ENCODE measurements around the gene LAMC3. TPM values are rescaled to one million over a fixed set of nuclear protein-coding genes. Genes with fewer than 3 reads are reported as not detected.

Gene LAMC3
- total RNA-seq, 3 donors from 2014 or later, result 2.1 to 8.5 (median 7.8) TPM

GRCh38 chr9:130980526-130980925 is 28.4 kb upstream of the LAMC3 start:
- TF ChIP-seq, protein P1, sequence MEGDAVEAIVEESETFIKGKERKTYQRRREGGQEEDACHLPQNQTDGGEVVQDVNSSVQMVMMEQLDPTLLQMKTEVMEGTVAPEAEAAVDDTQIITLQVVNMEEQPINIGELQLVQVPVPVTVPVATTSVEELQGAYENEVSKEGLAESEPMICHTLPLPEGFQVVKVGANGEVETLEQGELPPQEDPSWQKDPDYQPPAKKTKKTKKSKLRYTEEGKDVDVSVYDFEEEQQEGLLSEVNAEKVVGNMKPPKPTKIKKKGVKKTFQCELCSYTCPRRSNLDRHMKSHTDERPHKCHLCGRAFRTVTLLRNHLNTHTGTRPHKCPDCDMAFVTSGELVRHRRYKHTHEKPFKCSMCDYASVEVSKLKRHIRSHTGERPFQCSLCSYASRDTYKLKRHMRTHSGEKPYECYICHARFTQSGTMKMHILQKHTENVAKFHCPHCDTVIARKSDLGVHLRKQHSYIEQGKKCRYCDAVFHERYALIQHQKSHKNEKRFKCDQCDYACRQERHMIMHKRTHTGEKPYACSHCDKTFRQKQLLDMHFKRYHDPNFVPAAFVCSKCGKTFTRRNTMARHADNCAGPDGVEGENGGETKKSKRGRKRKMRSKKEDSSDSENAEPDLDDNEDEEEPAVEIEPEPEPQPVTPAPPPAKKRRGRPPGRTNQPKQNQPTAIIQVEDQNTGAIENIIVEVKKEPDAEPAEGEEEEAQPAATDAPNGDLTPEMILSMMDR (IDR thresholded peaks at IDR 0.05), result no peak
- TF ChIP-seq POLR2AphosphoS5 (IDR thresholded peaks at IDR 0.05) (no peak), POLR2A (IDR thresholded peaks at IDR 0.05) (no peak)
- Histone ChIP-seq H3K27me3 (no peaks in the 10 kb centered on the region), H3K9me3 (no peaks in the 10 kb centered on the region), H3K36me3 (no peaks in the 10 kb centered on the region), H3K4me3 (no peak overlapping the region), H3K4me1 (no peaks in the 10 kb centered on the region), H3K27ac (no peak overlapping the region)
- intact Hi-C loops (cut with DNase I; ENCODE audit: low total_unique reads), result no loop called here
- no peak for DNase-seq (ENCODE audit: low spot score in 2 of 2)

- intact Hi-C loops (cut with DNase I; ENCODE audit: low total_unique reads), result no loop called here
- no peaks in the 10 kb centered on the region for H3K4me1 ChIP-seq
- no peak for DNase-seq (ENCODE audit: low spot score in 2 of 2)
- H3K9me3 ChIP-seq, result no peaks in the 10 kb centered on the region
- no peaks in the 10 kb centered on the region for H3K27me3 ChIP-seq
- no peak overlapping the region for H3K27ac ChIP-seq
- TF ChIP-seq POLR2AphosphoS5 (IDR thresholded peaks at IDR 0.05) (no peak), POLR2A (IDR thresholded peaks at IDR 0.05) (no peak)
- TF ChIP-seq, protein P1 (IDR thresholded peaks at IDR 0.05), result no peak
- H3K4me3 ChIP-seq, result no peak overlapping the region
- H3K36me3 ChIP-seq, result no peaks in the 10 kb centered on the region
Observed at GRCh38 chr9:130981002-130981755, 27.8 kb upstream of the LAMC3 start.

DNA sequence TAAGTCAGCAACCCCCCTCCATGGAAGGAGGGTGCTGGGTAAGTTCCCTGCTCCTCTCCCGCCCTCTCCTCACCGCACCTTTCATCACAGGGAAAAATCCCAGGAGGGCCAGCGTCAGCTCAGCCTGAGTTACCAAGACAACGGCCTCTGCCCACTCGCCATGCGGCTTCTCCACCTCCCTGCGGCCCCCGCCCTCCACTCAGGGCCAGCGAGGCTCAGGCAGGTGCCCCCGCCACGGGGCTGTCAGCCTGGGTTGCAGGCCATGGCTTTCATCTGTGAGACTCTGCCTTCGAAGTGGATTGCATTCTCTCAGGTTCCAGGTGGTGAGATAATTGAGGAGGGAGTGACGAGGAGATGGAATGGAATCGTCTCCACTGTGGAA is 27.2 kb upstream of the LAMC3 start:
- TF ChIP-seq POLR2AphosphoS5 (IDR thresholded peaks at IDR 0.05) (no peak), POLR2A (IDR thresholded peaks at IDR 0.05) (no peak)
- TF ChIP-seq, protein P1 (IDR thresholded peaks at IDR 0.05), result no peak
- H3K27ac ChIP-seq, result no peak overlapping the region
- no peak for DNase-seq (ENCODE audit: low spot score in 2 of 2)

DNA sequence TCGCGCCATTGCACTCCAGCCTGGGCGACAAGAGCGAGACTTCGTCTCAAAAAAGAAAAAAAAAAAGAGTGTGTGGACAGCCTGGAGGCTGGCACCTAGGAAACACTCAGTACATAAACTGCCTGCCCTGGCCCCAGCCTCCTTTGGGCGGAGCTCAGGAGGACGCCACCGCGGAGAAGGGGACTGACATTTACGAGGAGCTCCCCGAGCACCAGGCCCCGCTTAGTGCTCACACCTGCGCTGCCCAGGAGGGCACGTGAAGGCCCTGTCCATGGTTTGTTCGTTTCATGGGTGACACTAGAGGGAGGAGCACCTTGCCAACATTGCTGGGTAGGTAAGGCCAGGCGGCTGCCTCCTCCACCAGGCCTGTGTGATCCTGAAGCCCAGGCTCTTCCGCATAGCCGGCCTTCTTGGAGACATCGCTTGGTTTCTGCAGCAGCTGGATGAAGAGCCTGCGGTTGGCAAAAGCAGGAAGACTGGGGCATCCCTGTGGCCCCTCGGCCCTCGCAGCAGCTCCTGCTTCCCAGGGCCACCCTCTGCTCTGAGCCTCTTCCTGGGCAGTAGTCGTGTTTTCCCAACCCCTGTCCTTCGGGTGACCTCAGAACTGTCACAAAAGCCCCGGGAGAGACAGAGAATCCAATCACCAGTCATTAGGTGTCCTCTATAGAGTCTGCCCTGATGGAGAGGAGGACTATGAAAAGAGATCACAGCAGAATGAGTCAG is 26.2 kb upstream of the LAMC3 start:
- Histone ChIP-seq H3K4me3 (no peak overlapping the region), H3K36me3 (no peaks in the 10 kb centered on the region), H3K4me1 (no peaks in the 10 kb centered on the region), H3K9me3 (no peaks in the 10 kb centered on the region), H3K27ac (no peak overlapping the region), H3K27me3 (no peaks in the 10 kb centered on the region)
- no peak for TF ChIP-seq POLR2A (IDR thresholded peaks at IDR 0.05)
- TF ChIP-seq, protein P1 (IDR thresholded peaks at IDR 0.05), result no peak
- no peak for TF ChIP-seq POLR2AphosphoS5 (IDR thresholded peaks at IDR 0.05)
- DNase-seq (ENCODE audit: low spot score in 2 of 2), result no peak
- intact Hi-C loops (cut with DNase I; ENCODE audit: low total_unique reads), result no loop called here

More for the DNA sequence above, 27.2 kb upstream of the LAMC3 start:
- no peaks in the 10 kb centered on the region for H3K36me3 ChIP-seq
- no peaks in the 10 kb centered on the region for H3K4me1 ChIP-seq
- H3K4me3 ChIP-seq, result no peak overlapping the region
- intact Hi-C loops (cut with DNase I; ENCODE audit: low total_unique reads), result no loop called here
- H3K27me3 ChIP-seq, result no peaks in the 10 kb centered on the region
- H3K9me3 ChIP-seq, result no peaks in the 10 kb centered on the region

- Histone ChIP-seq H3K36me3 (no peaks in the 10 kb centered on the region), H3K4me3 (no peak overlapping the region), H3K9me3 (no peaks in the 10 kb centered on the region), H3K27me3 (no peaks in the 10 kb centered on the region), H3K27ac (no peak overlapping the region), H3K4me1 (no peaks in the 10 kb centered on the region)
- TF ChIP-seq POLR2A (IDR thresholded peaks at IDR 0.05) (no peak), POLR2AphosphoS5 (IDR thresholded peaks at IDR 0.05) (no peak)
- TF ChIP-seq, protein P1 (IDR thresholded peaks at IDR 0.05), result no peak
- intact Hi-C loops (cut with DNase I; ENCODE audit: low total_unique reads), result no loop called here
- no peak for DNase-seq (ENCODE audit: low spot score in 2 of 2)
Observed at GRCh38 chr9:130983359-130983670, 25.7 kb upstream of the LAMC3 start.

Measured in breast epithelium (tissue), 4 donors.